SH-SY5Y (cell line): Measurements from ENCODE around the gene MTREX.
A peak's percentile ranks its signal among the peaks of the same experiment; 100 is the strongest.

Experiments
- GATA2 ChIP-seq: IDR thresholded peaks from 2 replicates; pipeline ENCODE4 v1.6.1; 2011; ENCODE audit warnings: mild to moderate bottlenecking, low read depth, low read length
- GATA3 ChIP-seq: IDR thresholded peaks from 2 replicates; pipeline ENCODE4 v1.6.1; 2011; ENCODE audit warnings: low read depth, mild to moderate bottlenecking, low read length, moderate library complexity

MTREX gene

DNA sequence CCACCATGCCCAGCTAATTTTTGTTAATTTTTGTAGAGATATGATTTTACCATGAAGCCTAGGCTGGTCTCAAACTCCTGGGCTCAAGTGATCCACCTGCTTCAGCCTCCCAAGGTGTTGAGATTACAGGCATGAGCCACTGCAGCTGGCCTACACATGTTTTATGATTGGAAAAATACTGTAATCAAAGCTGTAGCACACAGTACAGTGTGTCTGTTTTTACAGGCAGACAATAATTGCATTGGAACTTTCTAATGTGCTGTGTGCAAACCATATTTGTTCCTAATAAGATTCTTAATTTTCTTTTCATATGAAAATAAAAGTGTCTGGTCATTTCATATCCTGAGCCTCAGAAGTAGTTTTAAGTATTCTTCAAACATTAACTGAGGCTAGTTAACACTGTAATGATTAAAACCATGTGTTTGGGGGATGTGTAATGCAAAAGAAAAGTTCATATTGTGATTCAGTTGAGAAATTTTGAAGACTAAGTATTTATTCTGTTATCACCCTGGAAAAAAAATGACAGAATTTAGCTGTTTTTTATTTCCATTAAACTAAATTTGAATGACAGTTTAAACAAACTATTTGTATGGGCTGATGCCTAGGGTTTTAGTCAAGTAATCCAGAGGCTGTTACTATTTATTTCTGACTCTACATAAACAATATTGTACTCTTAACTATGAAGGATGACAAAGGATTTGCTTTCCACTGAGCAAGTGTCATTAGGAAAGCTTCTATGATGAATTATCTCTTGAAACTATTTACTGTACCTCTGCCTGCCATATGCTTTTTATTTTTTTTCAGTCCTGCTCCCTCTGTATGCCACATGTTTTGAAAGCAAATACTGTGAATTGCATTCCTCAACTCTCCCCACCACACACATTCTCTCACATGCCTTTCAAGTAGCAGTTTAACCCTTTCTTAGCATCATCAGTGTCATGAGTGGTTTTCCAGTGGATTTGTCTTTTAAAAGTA, 111.5 kb downstream of the MTREX start:
- TF ChIP-seq GATA2 = no peak
- TF ChIP-seq GATA3 = no peak

DNA sequence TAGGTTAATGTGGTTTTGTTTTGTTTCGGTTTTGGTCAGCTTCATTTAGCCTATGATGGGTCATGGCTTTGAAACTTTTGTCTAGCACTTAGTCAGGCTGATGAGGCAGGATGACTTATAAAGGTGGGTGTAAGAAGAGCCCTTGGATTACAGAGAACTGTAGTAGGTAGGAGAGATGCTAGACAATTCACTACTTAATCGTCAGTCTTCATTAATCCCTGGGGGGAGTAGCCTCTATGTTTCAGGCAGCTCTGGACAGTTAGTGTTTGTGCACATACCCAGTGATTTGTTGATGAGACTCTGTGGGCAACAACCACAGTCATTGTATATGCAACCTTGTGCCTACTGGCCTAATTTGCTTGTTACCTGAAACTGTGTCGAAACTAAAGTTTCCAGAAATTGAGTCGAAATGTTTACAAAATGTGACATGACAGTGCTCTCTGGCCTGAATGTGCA, 113.3 kb downstream of the MTREX start:
- TF ChIP-seq GATA2 (no peak), GATA3 (no peak)

DNA sequence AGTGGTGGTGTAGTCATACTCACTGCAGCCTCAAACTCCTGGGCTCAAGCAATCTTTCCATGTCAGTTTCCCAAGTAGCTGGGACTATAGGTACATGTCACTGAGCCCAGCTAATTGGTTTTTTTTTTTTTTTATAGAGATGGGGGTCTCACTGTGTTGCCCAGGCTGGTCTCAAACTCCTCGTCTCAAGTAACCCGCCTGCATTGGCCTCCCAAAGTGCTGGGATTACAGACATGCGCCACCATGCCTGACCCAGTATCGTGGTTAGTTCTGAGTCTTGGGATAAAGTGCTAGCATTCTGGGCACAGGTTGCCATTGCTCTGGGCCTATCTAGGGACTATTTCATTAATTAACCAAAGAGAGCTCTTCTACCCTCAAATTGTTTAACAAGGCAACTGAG, 118.7 kb downstream of the MTREX start:
- TF ChIP-seq GATA3 = no peak
- TF ChIP-seq GATA2 = no peak

DNA sequence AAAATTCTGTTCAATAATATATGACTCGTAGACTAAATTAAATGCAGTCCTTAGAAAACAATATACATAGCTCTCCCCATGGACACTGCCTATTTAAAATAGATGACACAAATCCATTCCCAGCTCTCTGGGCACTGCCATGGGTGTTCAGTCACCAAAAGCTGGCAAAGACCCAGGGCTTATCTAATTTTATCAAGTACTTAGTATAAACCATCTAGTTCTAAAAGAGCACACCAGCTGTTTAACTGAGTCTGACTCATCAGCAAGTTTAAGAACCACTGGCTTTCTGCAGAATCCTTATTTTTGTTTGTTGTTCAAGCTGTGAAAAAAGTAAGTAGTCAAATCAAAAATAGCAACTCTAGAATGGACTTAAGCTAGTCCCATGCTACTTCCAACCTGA, 119.4 kb downstream of the MTREX start:
- TF ChIP-seq GATA3 = no peak
- TF ChIP-seq GATA2 = no peak

DNA sequence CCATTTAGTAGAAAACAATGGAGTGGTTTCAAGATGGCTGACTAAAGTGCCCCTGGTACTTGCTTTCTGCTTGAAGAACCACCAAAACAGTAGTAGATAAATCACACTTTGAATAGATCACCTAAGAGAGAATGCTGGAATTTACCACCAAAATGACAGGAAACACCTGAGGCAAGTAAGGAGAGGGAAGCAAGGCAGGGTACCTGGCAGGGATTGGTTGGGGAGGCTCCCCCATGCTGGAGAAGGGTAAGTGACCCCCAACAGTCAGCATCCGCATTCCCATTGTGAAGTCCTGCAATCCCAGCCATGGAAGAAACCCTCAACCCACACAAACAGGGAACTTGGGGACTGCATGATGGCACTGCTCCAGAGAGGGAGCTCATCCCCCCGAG, 121.4 kb downstream of the MTREX start:
- no peak for TF ChIP-seq GATA3
- no peak for TF ChIP-seq GATA2

DNA sequence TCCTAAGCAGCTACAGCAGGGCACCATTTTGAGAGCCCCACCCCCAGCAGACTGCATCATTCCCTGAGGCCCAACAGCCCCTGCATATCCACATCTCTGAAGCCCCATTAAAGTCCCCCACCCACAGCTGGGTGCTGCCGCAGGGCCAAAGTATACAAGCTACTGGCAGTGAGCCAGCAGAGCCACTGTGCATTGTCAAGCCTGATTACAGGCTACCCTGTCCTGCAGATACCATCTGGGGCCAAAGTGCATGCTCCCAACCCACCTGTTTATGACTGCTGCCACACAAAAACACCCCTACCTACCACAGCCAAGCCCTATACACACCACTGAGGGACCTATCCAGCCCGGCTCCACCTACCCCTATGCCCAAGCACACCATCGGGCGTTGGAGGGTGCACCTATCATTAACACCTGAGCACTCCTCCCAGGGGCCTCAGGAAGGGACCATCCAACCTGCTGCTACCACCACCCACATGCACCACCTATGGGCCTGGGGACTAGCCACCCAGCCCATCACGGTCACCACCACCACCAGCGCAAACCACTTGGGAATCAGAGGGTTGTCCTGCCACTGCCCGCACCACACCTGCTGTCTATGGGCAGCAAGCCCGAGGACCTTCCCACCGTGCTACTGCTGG, 121.9 kb downstream of the MTREX start:
- TF ChIP-seq GATA3 (no peak), GATA2 (peak; percentile 27; the same call in 1 of the 2 replicates)

DNA sequence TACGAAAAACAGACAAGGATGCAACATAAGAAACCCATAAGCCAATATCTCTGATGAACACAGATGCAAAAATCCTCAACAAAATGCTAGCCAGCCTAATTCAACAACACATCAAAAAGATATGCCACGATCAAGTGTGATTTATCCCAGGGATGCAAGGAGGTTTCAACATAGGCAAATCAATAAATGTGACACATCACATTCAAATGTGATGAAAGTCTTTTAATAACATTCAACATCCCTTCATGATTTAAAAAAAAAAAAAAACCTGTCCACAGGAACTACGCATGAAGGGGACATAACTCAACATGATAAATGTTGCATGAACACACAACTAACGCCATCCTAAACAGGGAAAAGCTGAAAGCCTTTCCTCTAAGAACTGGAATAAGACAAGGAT, 124.8 kb downstream of the MTREX start:
- TF ChIP-seq GATA2 (no peak), GATA3 (no peak)

DNA sequence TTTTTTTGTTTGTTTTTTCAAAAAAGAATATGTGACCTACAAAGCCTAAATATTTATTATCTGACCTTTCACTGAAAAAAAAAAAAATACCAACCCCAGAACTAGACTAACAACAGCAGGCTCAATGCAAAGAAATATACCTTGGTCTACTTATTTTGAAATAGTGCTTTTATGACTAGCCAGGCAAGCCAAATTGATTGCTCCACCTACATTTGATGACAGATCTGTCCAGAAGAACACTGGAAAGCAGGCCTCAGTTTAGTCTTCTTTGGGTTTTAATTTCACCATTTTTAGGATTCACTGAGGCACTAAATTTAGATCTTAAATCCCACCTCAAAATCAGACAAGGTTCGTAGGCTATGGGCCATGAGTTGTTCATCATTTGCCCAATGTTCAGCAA, 129.7 kb downstream of the MTREX start:
- TF ChIP-seq GATA2 (no peak), GATA3 (no peak)

DNA sequence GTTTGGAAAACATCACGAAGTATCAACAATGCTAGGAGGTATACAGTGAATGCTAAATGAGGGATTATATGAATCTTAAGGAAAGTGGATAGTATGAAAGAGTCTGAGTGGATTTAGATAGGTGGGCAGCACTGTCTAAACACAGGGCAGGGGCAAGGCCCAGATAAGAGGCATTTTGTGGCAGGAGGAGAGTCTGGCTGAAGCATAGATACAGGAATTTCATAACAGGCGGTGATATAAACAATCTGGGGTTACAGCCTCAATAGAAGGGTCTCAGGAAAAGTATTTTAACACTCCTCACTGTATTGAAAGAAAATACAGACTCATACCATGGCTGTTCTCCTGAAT, 130.0 kb downstream of the MTREX start:
- TF ChIP-seq GATA3 = no peak
- no peak for TF ChIP-seq GATA2

DNA sequence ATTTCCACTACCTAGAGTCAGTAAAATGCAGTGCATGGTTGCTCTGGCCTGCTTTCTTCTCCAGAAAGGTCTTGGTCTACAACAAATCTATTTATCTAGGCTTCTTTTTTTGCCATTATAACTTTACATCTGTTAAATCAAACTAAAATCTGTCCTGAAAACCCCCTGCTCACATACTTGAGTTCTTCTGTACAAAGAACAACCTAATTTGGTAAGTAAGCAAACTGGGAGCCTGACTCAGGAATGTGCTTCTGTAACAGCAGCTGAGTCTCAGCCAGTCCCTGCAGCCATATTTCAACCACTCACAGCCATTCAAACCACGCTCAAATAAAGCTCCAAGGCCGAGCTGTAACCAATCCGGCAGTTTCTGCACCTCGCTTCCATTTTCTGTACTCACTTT, 131.2 kb downstream of the MTREX start:
- TF ChIP-seq GATA2 (no peak), GATA3 (no peak)

DNA sequence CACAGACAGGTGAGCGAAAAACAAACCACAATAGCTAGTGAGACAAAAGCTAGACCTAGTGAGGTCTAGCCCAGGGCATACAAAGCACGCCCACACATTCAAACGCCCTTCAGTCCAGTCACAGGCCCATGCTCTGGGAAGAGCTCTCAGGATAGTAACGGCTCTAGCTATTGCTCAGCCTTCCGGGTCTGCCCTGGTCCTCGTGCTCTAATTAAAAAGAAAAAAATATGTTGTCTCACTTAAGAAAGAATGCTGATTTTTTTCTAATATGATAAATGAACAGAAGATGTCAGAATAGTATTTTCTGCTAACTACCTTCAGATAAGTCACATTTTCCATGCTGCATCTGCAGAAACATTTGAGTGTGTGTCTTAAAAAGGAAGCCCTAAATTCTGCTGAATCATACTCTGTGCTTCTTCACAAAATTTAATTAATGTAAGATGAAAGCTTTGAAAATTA, 132.4 kb downstream of the MTREX start:
- TF ChIP-seq GATA3 (no peak), GATA2 (no peak)

DNA sequence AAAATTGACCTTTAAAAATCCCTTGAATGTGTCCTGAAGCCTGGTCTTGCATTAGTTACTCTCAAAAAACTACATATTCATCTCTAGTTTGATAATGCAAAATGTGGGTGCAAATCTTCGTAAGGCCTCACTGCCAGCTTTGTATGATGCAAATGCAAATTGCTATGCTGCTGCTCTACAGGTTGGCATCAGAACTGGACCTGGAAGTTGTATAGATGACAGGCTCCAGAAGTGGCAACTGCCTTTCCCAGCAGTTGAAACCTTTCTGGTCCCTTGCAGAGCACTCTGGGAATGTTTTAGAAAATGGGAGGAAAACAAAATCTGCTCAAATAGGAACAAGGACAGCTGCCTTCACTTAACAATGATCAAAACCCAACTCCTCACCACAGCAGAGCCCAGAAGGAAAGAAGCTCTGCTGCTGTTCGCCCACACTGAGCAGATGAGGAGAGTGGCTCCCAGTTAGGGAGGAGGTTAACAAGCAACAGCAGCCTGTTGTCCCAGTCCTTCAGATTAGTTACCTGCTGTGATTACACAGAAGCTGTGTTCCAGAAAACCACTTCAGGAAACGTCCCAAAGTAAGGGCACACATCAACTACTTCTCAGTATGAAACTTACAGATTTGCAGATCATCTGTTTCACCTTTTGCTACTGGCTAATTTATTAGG, 133.4 kb downstream of the MTREX start:
- TF ChIP-seq GATA3 = no peak
- TF ChIP-seq GATA2 = no peak

DNA sequence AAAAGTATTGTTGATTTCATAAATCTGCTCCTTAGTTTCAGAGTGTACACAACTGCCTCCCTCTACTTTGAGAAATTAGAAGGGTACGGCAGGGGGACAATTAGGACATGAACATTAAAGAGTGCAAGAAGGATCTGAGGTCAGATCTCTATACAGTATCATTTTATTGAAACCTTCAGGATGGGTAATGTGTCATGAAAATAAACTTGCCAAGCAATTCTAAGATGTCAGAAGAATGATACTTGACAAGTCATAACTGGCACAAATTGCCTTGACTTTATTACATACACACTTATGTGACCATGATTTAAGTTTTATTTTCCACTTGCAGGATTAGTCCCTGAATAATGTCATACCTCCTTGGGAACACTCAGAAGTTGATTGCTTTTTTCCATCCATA, 134.2 kb downstream of the MTREX start:
- TF ChIP-seq GATA3 = no peak
- TF ChIP-seq GATA2 = no peak

DNA sequence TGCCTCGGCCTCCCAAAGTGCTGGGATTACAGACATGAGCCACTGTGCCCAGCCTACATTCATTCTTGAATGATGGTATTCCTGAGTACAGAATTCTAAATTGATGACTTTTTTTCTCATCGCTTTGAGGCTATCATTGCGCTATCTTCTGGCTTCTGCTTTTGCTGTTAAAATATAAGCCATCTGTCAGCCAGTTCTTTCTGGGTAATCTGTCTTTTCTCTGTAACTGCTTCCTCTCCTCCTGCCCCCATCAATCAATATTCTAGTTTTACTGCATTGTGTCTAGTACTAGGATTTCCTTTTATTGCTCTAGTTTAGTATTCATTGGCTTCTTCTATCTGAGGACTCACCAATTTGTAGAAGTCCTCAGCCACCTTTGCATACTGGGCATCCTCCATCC, 138.0 kb downstream of the MTREX start:
- TF ChIP-seq GATA3 (no peak), GATA2 (no peak)
